Heart left ventricle (tissue), 16 donors: ENCODE data around the gene MICAL3. TPM values are rescaled to one million over a fixed set of nuclear protein-coding genes. Genes with fewer than 3 reads are reported as not detected.
A peak's percentile ranks its signal among the peaks of the same experiment; 100 is the strongest.

Source experiments
- ATAC-seq, 4 donors: fragments of 200-7000 bp; cut with Tn5 transposase; one replicate each; pipeline ENCODE4 v1.9.1; 2020 to 2022; ENCODE audit warnings: moderate library complexity in 4 of 4, mild to moderate bottlenecking in 3 of 4, moderate number of reproducible peaks in 1 of 4
- DNase-seq, 5 donors: peaks; one replicate each; pipeline ENCODE4 v3.0.0-alpha.2; 2020
- H3K27ac ChIP-seq, 12 donors: fragments of 200-600 bp; sonication (generic) in 4 of 12; one replicate each; pipeline versions ENCODE4 v1.5.0 to v1.8.0; 2016 to 2022; ENCODE audit warnings: mild to moderate bottlenecking in 2 of 12
- H3K27me3 ChIP-seq, 9 donors: fragments of 200-600 bp; sonication (generic) in 2 of 9; one replicate each; pipeline versions ENCODE4 v1.5.1 to v1.8.0; 2016 to 2022; ENCODE audit warnings: mild to moderate bottlenecking in 3 of 9
- H3K36me3 ChIP-seq, 9 donors: fragments of 200-600 bp; sonication (generic) in 2 of 9; one replicate each; pipeline versions ENCODE4 v1.5.0 to v1.8.0; 2018 to 2022; ENCODE audit warnings: mild to moderate bottlenecking in 2 of 9
- H3K4me1 ChIP-seq, 12 donors: fragments of 200-600 bp; sonication (generic) in 4 of 12; one replicate each; pipeline versions ENCODE4 v1.5.0 to v1.8.0; 2016 to 2022; ENCODE audit warnings: mild to moderate bottlenecking in 3 of 12
- H3K4me3 ChIP-seq, 12 donors: fragments of 200-600 bp; sonication (generic) in 4 of 12; one replicate each; pipeline versions ENCODE4 v1.5.0 to v1.8.0; 2017 to 2022; ENCODE audit warnings: mild to moderate bottlenecking in 9 of 12, moderate library complexity in 4 of 12
- H3K9me3 ChIP-seq, 12 donors: fragments of 200-600 bp; sonication (generic) in 4 of 12; one replicate each; pipeline versions ENCODE4 v1.5.0 to v1.8.0; 2016 to 2022; ENCODE audit warnings: mild to moderate bottlenecking in 1 of 12
- POLR2A ChIP-seq, 2 donors: fragments of 450-650 bp; IDR thresholded peaks; one replicate each; pipeline ENCODE4 v1.6.1; 2017; ENCODE audit warnings: antibody characterized with exemption in 2 of 2, mild to moderate bottlenecking in 2 of 2, moderate library complexity in 2 of 2
- WGBS, 4 donors: extraction: QIAGEN DNeasy Blood & Tissue Kit in 2 of 4; methylation state at CpG; one replicate each; pipeline versions ENCODE4 v1.1.5 to v1.1.7; 2013 to 2018; 5-methylcytosine and 5-hydroxymethylcytosine counted together
- intact Hi-C, 10 donors: fragments of 100-400 bp; cut with DNase I; formaldehyde crosslinking; loops; one replicate each; pipeline versions ENCODE4 v1.11.1 to v1.14.2; 2022
- polyA plus RNA-seq, 2 donors: library from polyadenylated mRNA; stranded (reverse); fragments of 200-250 nt; gene quantifications; one replicate each; pipeline ENCODE4 v1.2.3, GENCODE V29; 2013
- total RNA-seq, 9 donors: library from RNA; depleted of rRNA in 2 of 9; stranded (reverse); fragments of >200 nt in 2 of 9; fragmentation: NEBNext Ultra II Directional in 3 of 9; extraction: Animal tissue kit (Norgen Biotek cat#: 25700) in 3 of 9; gene quantifications; one replicate each; pipeline versions ENCODE4 v1.1.0 to v1.2.4, GENCODE V29; 2016 to 2023
- TF ChIP-seq, protein P1 (sequence below), 12 donors: fragments of 200-600 bp; sonication (generic) in 4 of 12; IDR thresholded peaks; one replicate each; pipeline versions ENCODE4 v1.5.0 to v1.8.0; 2018 to 2022; ENCODE audit warnings: antibody characterized with exemption in 12 of 12, mild to moderate bottlenecking in 5 of 12
- donor health status: ischemic (EF 13 %, LVEDD 7.1; RV severe dilation, severe dysfunction).
- donor health status: healthy with polysubstance abuse.
- donor health status: DM: no; HTN: yes; CAD: no.
- donor health status: DM: no; HTN: no; CAD: no.
- donor health status: ischemic (EF 25% LVEDD 6.9; RV normal size, moderate dysfunction).
- donor health status: ischemic (EF 25% LVEDD 5.7; RV mildly dilated, moderate dysfunction).
- donor health status: healthy.
- donor health status: DM: yes; HTN: yes; CAD: no.
- donor health status: ischemic (EF 35%, LVEDD 5.7; RV mildly dilated, moderate dysfunction).
- donor health status: nonischemic (EF 11% LVEDD 7.7; RV severe dilation, severe dysfunction).
- donor health status: DM: yes; HTN: yes; CAD: no.
- donor health status: PGD.
- donor health status: ischemic (EF 29% LVEDD 5.4; RV normal size, mild dysfunction).
- donor health status: nonischemic (EF 23%, LVEDD 6.1; RV moderate dilation, normal function).

Gene MICAL3
- total and polyA plus RNA-seq, 11 donors: 41.3 to 125 (median 83.3) TPM

DNA sequence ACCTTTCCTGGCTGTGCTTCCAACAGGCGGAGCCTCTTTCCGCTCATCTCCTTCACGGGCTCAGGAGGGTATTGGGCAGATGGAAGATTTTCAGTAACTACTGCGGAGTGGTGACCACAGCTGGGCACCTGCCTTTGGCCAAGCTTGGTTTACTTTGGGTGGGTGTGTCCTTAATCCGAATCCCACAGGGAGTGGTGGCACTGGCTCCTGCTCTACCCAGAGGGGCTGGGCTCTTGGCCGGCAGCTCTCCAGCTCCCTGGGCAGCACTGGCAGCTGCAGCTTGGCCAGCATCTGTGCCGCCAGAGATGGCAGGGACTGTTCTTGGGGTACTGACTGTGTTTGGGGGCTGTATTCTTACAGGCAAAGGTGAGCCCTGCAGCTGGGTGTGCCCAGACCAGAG lies 279.9 kb downstream of the MICAL3 start:
- Histone ChIP-seq H3K4me1 (peaks cover 0 to 16% (median 3%) of the 10 kb centered on the region in 12 donors), H3K27ac (no peak overlapping the region), H3K4me3 (no peak overlapping the region), H3K27me3 (no peaks in the 10 kb centered on the region), H3K9me3 (no peaks in the 10 kb centered on the region), H3K36me3 (peaks cover 0 to 12% (median 0%) of the 10 kb centered on the region in 9 donors)
- intact Hi-C loops: loop anchor here in 9 of 10 donors (5.0 to 10.0 kb wide), 9 partner anchors 33 to 333 kb away; partner anchors contain the start of gene PEX26 (in 6 of the 9)
- TF ChIP-seq POLR2A (IDR thresholded peaks at IDR 0.05): no peak
- TF ChIP-seq, protein P1, sequence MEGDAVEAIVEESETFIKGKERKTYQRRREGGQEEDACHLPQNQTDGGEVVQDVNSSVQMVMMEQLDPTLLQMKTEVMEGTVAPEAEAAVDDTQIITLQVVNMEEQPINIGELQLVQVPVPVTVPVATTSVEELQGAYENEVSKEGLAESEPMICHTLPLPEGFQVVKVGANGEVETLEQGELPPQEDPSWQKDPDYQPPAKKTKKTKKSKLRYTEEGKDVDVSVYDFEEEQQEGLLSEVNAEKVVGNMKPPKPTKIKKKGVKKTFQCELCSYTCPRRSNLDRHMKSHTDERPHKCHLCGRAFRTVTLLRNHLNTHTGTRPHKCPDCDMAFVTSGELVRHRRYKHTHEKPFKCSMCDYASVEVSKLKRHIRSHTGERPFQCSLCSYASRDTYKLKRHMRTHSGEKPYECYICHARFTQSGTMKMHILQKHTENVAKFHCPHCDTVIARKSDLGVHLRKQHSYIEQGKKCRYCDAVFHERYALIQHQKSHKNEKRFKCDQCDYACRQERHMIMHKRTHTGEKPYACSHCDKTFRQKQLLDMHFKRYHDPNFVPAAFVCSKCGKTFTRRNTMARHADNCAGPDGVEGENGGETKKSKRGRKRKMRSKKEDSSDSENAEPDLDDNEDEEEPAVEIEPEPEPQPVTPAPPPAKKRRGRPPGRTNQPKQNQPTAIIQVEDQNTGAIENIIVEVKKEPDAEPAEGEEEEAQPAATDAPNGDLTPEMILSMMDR (IDR thresholded peaks at IDR 0.05): no peak
- ATAC-seq: no peak
- no peak for DNase-seq
- 80 to 86% (median 84%) methylated on average over 6 to 7 of the region's 7 CpGs for WGBS, 4 donors

DNA sequence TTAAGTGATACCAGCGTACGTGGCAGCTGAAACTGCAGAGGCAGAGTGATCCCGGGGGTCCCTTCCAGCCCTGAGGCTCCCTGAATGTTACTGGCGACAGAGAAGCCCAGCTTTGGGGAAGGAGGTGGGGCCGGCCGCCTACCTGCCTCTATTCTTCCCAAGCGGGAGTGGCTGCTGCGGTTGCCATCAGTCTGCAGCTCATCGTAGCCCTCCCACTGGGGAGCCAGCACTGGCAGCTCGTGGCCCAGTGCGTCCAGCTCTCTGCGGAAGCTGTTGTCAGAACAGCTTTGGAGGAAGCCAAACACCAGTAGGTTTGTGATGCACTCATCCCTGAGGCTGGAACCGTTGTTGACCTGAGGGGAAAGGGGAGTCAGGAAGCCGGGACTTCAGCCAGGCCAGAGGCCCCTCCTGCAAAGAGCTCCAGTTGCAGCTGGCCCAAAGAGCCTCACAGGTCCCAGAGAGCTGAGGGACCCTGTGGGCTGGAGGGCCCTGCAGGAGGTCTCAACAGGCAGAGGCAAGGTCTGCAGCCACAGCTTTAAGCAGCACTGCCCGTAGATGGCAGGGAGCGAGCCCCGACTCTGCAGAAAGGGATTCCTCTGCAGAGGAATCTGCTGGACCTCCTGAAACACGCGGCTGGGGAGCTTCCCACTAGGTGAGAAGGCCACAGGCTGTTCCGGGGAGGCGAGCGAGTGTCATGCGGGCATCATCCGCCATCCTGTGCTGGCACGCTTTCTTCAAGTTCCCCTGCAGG lies 280.5 kb downstream of the MICAL3 start:
- intact Hi-C loops: loop anchor here in 9 of 10 donors (5.0 to 10.0 kb wide), 9 partner anchors 33 to 333 kb away; partner anchors contain the start of gene PEX26 (in 6 of the 9)

DNA sequence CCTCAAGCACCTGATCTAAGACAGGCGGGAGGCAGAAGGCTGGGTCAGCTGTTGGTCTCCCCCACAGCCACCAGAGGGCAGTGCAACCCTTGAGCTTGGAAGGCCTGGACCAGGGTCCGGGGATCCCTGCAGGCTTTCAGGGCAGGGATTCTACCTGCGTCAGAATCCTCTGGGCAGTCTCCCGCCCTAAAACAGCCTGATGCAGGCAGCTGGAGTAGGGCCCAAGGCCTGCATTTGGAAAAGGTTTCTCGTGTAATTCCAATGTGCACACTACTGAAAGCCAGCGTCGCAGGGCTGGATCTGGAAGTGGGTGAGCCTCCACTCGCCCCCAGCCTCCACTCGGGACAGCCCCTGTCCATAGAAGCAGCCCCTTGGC lies 281.8 kb downstream of the MICAL3 start:
- TF ChIP-seq POLR2A (IDR thresholded peaks at IDR 0.05): no peak
- TF ChIP-seq, protein P1 (IDR thresholded peaks at IDR 0.05): peak; percentile 67 to 80 (median 75)
- peaks cover 0 to 31% (median 8%) of the 10 kb centered on the region in 9 donors for H3K36me3 ChIP-seq
- intact Hi-C loops: loop anchor here in 9 of 10 donors (5.0 to 10.0 kb wide), 9 partner anchors 35 to 335 kb away; partner anchors contain the start of gene PEX26 (in 6 of the 9)
- H3K4me1 ChIP-seq: peaks cover 0 to 16% (median 3%) of the 10 kb centered on the region in 12 donors
- WGBS, 4 donors: 33 to 59% (median 56%) methylated on average over 5 to 9 of the region's 9 CpGs
- DNase-seq: peak; percentile 51 to 75 (median 62)
- no peak overlapping the region for H3K27ac ChIP-seq
- H3K9me3 ChIP-seq: no peaks in the 10 kb centered on the region
- no peaks in the 10 kb centered on the region for H3K27me3 ChIP-seq
- no peak overlapping the region for H3K4me3 ChIP-seq
- peak; percentile 47 to 73 (median 68) for ATAC-seq

More for the DNA sequence above, 280.5 kb downstream of the MICAL3 start:
- DNase-seq (peak in 1 of 5 donors; percentile 20), ATAC-seq (peak in 1 of 4 donors; percentile 19)
- Histone ChIP-seq H3K4me1 (peaks cover 0 to 16% (median 3%) of the 10 kb centered on the region in 12 donors), H3K4me3 (no peak overlapping the region), H3K9me3 (no peaks in the 10 kb centered on the region), H3K27me3 (no peaks in the 10 kb centered on the region), H3K27ac (peak overlapping the region in 1 of 12 donors; percentile 45), H3K36me3 (peaks cover 0 to 18% (median 0%) of the 10 kb centered on the region in 9 donors)
- TF ChIP-seq POLR2A (IDR thresholded peaks at IDR 0.05): no peak
- TF ChIP-seq, protein P1 (IDR thresholded peaks at IDR 0.05): no peak
- WGBS, 4 donors: 58 to 73% (median 66%) methylated on average over 22 to 25 of the region's 25 CpGs

DNA sequence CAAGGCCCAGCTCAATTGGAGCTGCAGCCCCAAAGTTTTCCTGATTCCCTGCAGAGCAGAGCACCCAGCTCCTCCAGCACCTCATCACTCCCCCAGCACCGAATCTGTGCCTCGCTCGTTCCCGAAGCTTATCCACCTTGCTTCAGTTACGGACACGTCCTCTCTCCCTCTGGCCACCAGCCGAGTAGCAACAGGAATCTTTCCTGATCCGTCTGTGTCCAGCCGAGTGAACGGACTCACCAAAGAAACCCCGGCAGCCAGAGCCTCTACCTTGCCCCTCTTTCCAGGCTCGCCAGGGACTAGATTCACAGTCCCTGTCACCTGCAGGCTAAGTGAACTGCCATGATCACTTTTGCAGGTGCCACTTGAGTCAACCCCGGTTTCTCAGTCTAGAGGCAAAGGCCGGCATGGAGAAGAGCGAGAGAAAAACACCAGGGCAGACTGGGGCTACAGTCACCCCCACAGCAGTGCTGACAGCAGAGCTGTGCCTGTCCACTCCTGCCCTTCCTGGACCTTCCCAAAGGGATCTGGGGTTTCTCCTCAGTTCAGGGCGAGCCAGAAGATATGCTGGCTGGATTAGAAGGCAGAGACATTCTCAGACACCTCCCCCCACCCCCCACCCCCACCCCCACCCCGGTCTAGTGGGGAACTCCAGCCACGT lies 282.4 kb downstream of the MICAL3 start:
- Histone ChIP-seq H3K36me3 (peaks cover 0 to 37% (median 8%) of the 10 kb centered on the region in 9 donors), H3K27ac (no peak overlapping the region), H3K27me3 (no peaks in the 10 kb centered on the region), H3K4me3 (no peak overlapping the region), H3K9me3 (no peaks in the 10 kb centered on the region), H3K4me1 (peaks cover 0 to 16% (median 3%) of the 10 kb centered on the region in 12 donors)
- DNase-seq (no peak), ATAC-seq (no peak)
- intact Hi-C loops: loop anchor here in 9 of 10 donors (5.0 to 10.0 kb wide), 9 partner anchors 35 to 335 kb away; partner anchors contain the start of gene PEX26 (in 6 of the 9)
- WGBS, 4 donors: 69 to 73% (median 71%) methylated on average over 17 to 18 of the region's 18 CpGs
- TF ChIP-seq, protein P1 (IDR thresholded peaks at IDR 0.05): no peak
- TF ChIP-seq POLR2A (IDR thresholded peaks at IDR 0.05): no peak
